HEK293 (cell line): ENCODE measurements around the gene TRAF3.

ENCODE experiments used
- CTCF ChIA-PET: fragments of 350-600 bp; formaldehyde crosslinking; extraction: SDS; loops from one replicate; lab custom pipeline; 2021; ENCODE audit warnings: antibody characterized with exemption; lab: Yijun Ruan, JAX
- POLR2A ChIA-PET: fragments of 300-600 bp; formaldehyde crosslinking; extraction: SDS; loops from one replicate; lab custom pipeline; 2020; ENCODE audit warnings: antibody characterized with exemption, inconsistent platforms; lab: Yijun Ruan, JAX
- H3K27ac ChIP-seq: fragments of 200-500 bp; sonication (Bioruptor generic); 2 replicates; pipeline ENCODE4 v1.5.1; 2014; ENCODE audit warnings: low read depth, low read length, control low read depth, inconsistent platforms; ENCODE audit errors: extremely low read depth
- H3K36me3 ChIP-seq, 2 experiments: fragments of 200-500 bp in 1 of 2; sonication (Bioruptor generic) in 1 of 2; 1 replicate in 1 of 2; 2 replicates in 1 of 2; pipeline ENCODE4 v1.5.1; 2014 to 2017; ENCODE audit warnings: inconsistent platforms in 2 of 2, low read length in 2 of 2; ENCODE audit not compliant: control insufficient read depth in 2 of 2, insufficient read depth in 1 of 2
- H3K4me1 ChIP-seq: fragments of 200-500 bp; sonication (Bioruptor generic); 2 replicates; pipeline ENCODE4 v1.5.1; 2014; ENCODE audit warnings: mild to moderate bottlenecking, low read length, inconsistent platforms; ENCODE audit not compliant: control insufficient read depth, insufficient read depth
- H3K4me3 ChIP-seq: 2 replicates; pipeline ENCODE4 v1.5.1; 2011; ENCODE audit warnings: low read depth, mild to moderate bottlenecking, control low read depth, low read length, moderate library complexity
- H3K9me3 ChIP-seq: fragments of 200-500 bp; sonication (Bioruptor generic); 2 replicates; pipeline ENCODE4 v1.5.1; 2014; ENCODE audit warnings: low read depth, low read length, inconsistent platforms; ENCODE audit not compliant: control insufficient read depth, insufficient read depth
- ATF2 ChIP-seq: fragments of 450-650 bp; formaldehyde crosslinking; IDR thresholded peaks from 2 replicates; pipeline ENCODE4 v1.5.1; 2016; ENCODE audit warnings: missing biosample characterization, missing genetic modification characterization, low read depth
- GLIS2 ChIP-seq: fragments of 450-650 bp; formaldehyde crosslinking; IDR thresholded peaks from 2 replicates; pipeline ENCODE4 v1.5.1; 2016; ENCODE audit warnings: missing biosample characterization, missing genetic modification characterization
- KLF8 ChIP-seq: fragments of 450-650 bp; formaldehyde crosslinking; IDR thresholded peaks from 2 replicates; pipeline ENCODE4 v1.5.1; 2016; ENCODE audit warnings: missing biosample characterization, missing genetic modification characterization
- SCRT2 ChIP-seq: fragments of 450-650 bp; formaldehyde crosslinking; IDR thresholded peaks from 2 replicates; pipeline ENCODE4 v1.5.1; 2016; ENCODE audit warnings: missing biosample characterization, missing genetic modification characterization
- TCF7L2 ChIP-seq: IDR thresholded peaks from 2 replicates; pipeline ENCODE4 v1.6.1; 2011; ENCODE audit warnings: low read depth, mild to moderate bottlenecking, inconsistent platforms, low read length, moderate library complexity, borderline replicate concordance
- TRIM28 ChIP-seq: IDR thresholded peaks from 2 replicates; pipeline ENCODE4 v1.6.1; 2011; ENCODE audit warnings: low read length, control low read depth, borderline replicate concordance
- WT1 ChIP-seq: fragments of 450-650 bp; formaldehyde crosslinking; IDR thresholded peaks from 2 replicates; pipeline ENCODE4 v1.5.1; 2016; ENCODE audit warnings: missing biosample characterization, missing genetic modification characterization
- ZBTB44 ChIP-seq: fragments of 450-650 bp; IDR thresholded peaks from 2 replicates; pipeline ENCODE4 v1.5.1; 2018; ENCODE audit warnings: missing biosample characterization, mild to moderate bottlenecking, missing genetic modification characterization
- ZEB2 ChIP-seq: fragments of 450-650 bp; formaldehyde crosslinking; IDR thresholded peaks from 2 replicates; pipeline ENCODE4 v1.5.1; 2016; ENCODE audit warnings: missing biosample characterization, missing genetic modification characterization
- ZFP37 ChIP-seq: fragments of 450-650 bp; formaldehyde crosslinking; IDR thresholded peaks from 2 replicates; pipeline ENCODE4 v1.5.1; 2016; ENCODE audit warnings: missing biosample characterization, missing genetic modification characterization
- ZFP69B ChIP-seq: fragments of 450-650 bp; formaldehyde crosslinking; IDR thresholded peaks from 2 replicates; pipeline ENCODE4 v1.5.1; 2016; ENCODE audit warnings: missing biosample characterization, missing genetic modification characterization
- ZNF155 ChIP-seq: fragments of 450-650 bp; formaldehyde crosslinking; IDR thresholded peaks from 2 replicates; pipeline ENCODE4 v1.5.1; 2016; ENCODE audit warnings: missing biosample characterization, missing genetic modification characterization
- ZNF18 ChIP-seq: fragments of 450-650 bp; formaldehyde crosslinking; IDR thresholded peaks from 2 replicates; pipeline ENCODE4 v1.5.1; 2016; ENCODE audit warnings: missing biosample characterization, missing genetic modification characterization
- ZNF211 ChIP-seq: fragments of 450-650 bp; formaldehyde crosslinking; IDR thresholded peaks from 2 replicates; pipeline ENCODE4 v1.5.1; 2016; ENCODE audit warnings: low read depth, missing biosample characterization, missing genetic modification characterization
- ZNF366 ChIP-seq: fragments of 450-650 bp; formaldehyde crosslinking; conservative IDR thresholded peaks from 2 replicates; pipeline ENCODE4 v1.5.1; 2016; ENCODE audit warnings: missing biosample characterization, missing genetic modification characterization
- ZNF529 ChIP-seq: fragments of 450-650 bp; formaldehyde crosslinking; IDR thresholded peaks from 2 replicates; pipeline ENCODE4 v1.5.1; 2017; ENCODE audit warnings: missing genetic modification characterization, missing biosample characterization; ENCODE audit not compliant: insufficient replicate concordance
- ZNF585B ChIP-seq: fragments of 450-650 bp; formaldehyde crosslinking; IDR thresholded peaks from 2 replicates; pipeline ENCODE4 v1.5.1; 2016; ENCODE audit warnings: missing biosample characterization, missing genetic modification characterization
- ZNF610 ChIP-seq: fragments of 450-650 bp; formaldehyde crosslinking; IDR thresholded peaks from 2 replicates; pipeline ENCODE4 v1.5.1; 2016; ENCODE audit warnings: missing biosample characterization, missing genetic modification characterization, borderline replicate concordance
- ZNF629 ChIP-seq: fragments of 450-650 bp; formaldehyde crosslinking; IDR thresholded peaks from 2 replicates; pipeline ENCODE4 v1.5.1; 2017; ENCODE audit warnings: missing biosample characterization, missing genetic modification characterization
- ZNF670 ChIP-seq: fragments of 450-650 bp; formaldehyde crosslinking; IDR thresholded peaks from 2 replicates; pipeline ENCODE4 v1.5.1; 2016; ENCODE audit warnings: missing biosample characterization, missing genetic modification characterization, low read depth
- ZNF792 ChIP-seq: fragments of 450-650 bp; formaldehyde crosslinking; IDR thresholded peaks from 2 replicates; pipeline ENCODE4 v1.5.1; 2016; ENCODE audit warnings: missing biosample characterization, missing genetic modification characterization
- ZSCAN4 ChIP-seq: fragments of 450-650 bp; formaldehyde crosslinking; IDR thresholded peaks from 2 replicates; pipeline ENCODE4 v1.5.1; 2017; ENCODE audit warnings: missing biosample characterization, missing genetic modification characterization

The TRAF3 gene

GRCh38 chr14:102795060-102795925 lies 18.0 kb downstream of the TRAF3 start (continued):
- TF ChIP-seq ATF2 (tag by site-specific recombination) (peak; percentile 81), WT1 (tag by site-specific recombination) (no peak), TCF7L2 (no peak), GLIS2 (no peak), ZNF610 (tag by site-specific recombination) (no peak), ZNF366 (tag by site-specific recombination) (0 out of 2 replicates have a peak, but pooled peaks have one; percentile 41), ZNF792 (tag by site-specific recombination) (no peak), ZFP37 (tag by site-specific recombination) (no peak), ZFP69B (tag by site-specific recombination) (no peak), TRIM28 (no peak), ZNF629 (peak; percentile 80), ZEB2 (tag by site-specific recombination) (peak; percentile 22; the same call in 1 of the 2 replicates), ZNF18 (tag by site-specific recombination) (peak; percentile 67), SCRT2 (no peak), ZSCAN4 (tag by site-specific recombination) (peak; percentile 90), ZNF211 (tag by site-specific recombination) (no peak), ZNF585B (no peak), ZNF529 (tag by site-specific recombination) (no peak)

- H3K27ac ChIP-seq, result no peak overlapping the region
- CTCF ChIA-PET, result interaction anchor here (1.4 kb wide), 1 partner anchor 14 kb away, joined by 10 read pairs; no protein-coding TSS in a partner anchor
- peaks cover 7% of the 10 kb centered on the region for H3K4me1 ChIP-seq
- H3K4me3 ChIP-seq, result no peak overlapping the region
- peaks cover under 1 to 8% of the 10 kb centered on the region in 2 experiments; a peak in 2 of 3 replicates for H3K36me3 ChIP-seq
- H3K9me3 ChIP-seq, result peaks cover 2% of the 10 kb centered on the region
- no peak for TF ChIP-seq ZNF155 (tag by site-specific recombination)
- TF ChIP-seq ZBTB44 (tag by site-specific recombination), result no peak
- TF ChIP-seq ZNF670 (tag by site-specific recombination), result no peak
- no peak for TF ChIP-seq KLF8
- POLR2A ChIA-PET, result no interaction called here
These were observed 19.5 kb downstream of the TRAF3 start for GRCh38 chr14:102796661-102797190.
